ENCODE measurements around the gene IGSF6. TPM values are rescaled to one million over a fixed set of nuclear protein-coding genes. Genes with fewer than 3 reads are reported as not detected.

The IGSF6 gene
- total and polyA plus RNA-seq, 2 of the 13 experiments (the other 11 are each of a cell fraction or from before 2014, with no cell fraction given), result not detected

GRCh38 chr16:21599122-21600030, 53.0 kb downstream of the IGSF6 start, which contains the start of gene METTL9 (continued):
- TF ChIP-seq EEA1 (CRISPR knock-in tag; IDR thresholded peaks at IDR 0.05; ENCODE audit: borderline replicate concordance), result peak; percentile 86
- TF ChIP-seq PAF1 (CRISPR knock-in tag; IDR thresholded peaks at IDR 0.05), result no peak
- TF ChIP-seq SP140L (CRISPR knock-in tag; IDR thresholded peaks at IDR 0.05; ENCODE audit: borderline replicate concordance), result peak; percentile 98; the same call in 1 of the 2 replicates
- TF ChIP-seq MXD1 (CRISPR knock-in tag; IDR thresholded peaks at IDR 0.05), result peak; percentile 91
- TF ChIP-seq, protein P1, sequence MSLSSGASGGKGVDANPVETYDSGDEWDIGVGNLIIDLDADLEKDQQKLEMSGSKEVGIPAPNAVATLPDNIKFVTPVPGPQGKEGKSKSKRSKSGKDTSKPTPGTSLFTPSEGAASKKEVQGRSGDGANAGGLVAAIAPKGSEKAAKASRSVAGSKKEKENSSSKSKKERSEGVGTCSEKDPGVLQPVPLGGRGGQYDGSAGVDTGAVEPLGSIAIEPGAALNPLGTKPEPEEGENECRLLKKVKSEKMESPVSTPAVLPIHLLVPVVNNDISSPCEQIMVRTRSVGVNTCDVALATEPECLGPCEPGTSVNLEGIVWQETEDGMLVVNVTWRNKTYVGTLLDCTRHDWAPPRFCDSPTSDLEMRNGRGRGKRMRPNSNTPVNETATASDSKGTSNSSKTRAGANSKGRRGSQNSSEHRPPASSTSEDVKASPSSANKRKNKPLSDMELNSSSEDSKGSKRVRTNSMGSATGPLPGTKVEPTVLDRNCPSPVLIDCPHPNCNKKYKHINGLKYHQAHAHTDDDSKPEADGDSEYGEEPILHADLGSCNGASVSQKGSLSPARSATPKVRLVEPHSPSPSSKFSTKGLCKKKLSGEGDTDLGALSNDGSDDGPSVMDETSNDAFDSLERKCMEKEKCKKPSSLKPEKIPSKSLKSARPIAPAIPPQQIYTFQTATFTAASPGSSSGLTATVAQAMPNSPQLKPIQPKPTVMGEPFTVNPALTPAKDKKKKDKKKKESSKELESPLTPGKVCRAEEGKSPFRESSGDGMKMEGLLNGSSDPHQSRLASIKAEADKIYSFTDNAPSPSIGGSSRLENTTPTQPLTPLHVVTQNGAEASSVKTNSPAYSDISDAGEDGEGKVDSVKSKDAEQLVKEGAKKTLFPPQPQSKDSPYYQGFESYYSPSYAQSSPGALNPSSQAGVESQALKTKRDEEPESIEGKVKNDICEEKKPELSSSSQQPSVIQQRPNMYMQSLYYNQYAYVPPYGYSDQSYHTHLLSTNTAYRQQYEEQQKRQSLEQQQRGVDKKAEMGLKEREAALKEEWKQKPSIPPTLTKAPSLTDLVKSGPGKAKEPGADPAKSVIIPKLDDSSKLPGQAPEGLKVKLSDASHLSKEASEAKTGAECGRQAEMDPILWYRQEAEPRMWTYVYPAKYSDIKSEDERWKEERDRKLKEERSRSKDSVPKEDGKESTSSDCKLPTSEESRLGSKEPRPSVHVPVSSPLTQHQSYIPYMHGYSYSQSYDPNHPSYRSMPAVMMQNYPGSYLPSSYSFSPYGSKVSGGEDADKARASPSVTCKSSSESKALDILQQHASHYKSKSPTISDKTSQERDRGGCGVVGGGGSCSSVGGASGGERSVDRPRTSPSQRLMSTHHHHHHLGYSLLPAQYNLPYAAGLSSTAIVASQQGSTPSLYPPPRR (CRISPR knock-in tag; IDR thresholded peaks at IDR 0.05; ENCODE audit: borderline replicate concordance), result peak; percentile 94
- TF ChIP-seq ZNF747 (CRISPR knock-in tag; IDR thresholded peaks at IDR 0.05; ENCODE audit: borderline replicate concordance), result peak; percentile 99
- peak; percentile 94 for TF ChIP-seq HNRNPLL (IDR thresholded peaks at IDR 0.05; ENCODE audit: low read depth, low read length, poor library complexity, severe bottlenecking)
- TF ChIP-seq ZNF879 (CRISPR knock-in tag; IDR thresholded peaks at IDR 0.05), result no peak
- peak; percentile 63; the same call in 1 of the 2 replicates for TF ChIP-seq DPF2 (CRISPR knock-in tag; IDR thresholded peaks at IDR 0.05; ENCODE audit: borderline replicate concordance, low read depth)
- TF ChIP-seq MEIS2 (CRISPR knock-in tag; IDR thresholded peaks at IDR 0.05), result peak; percentile 82; the same call in 1 of the 2 replicates
- TF ChIP-seq SMAD1 (CRISPR knock-in tag; IDR thresholded peaks at IDR 0.05; ENCODE audit: borderline replicate concordance, low read depth), result peak; percentile 92; the same call in 1 of the 2 replicates
- peak; percentile 82; the same call in 1 of the 2 replicates for TF ChIP-seq ZNF121 (CRISPR knock-in tag; IDR thresholded peaks at IDR 0.05)
- TF ChIP-seq GMEB1 (CRISPR knock-in tag; IDR thresholded peaks at IDR 0.05; ENCODE audit: borderline replicate concordance), result peak; percentile 95
- TF ChIP-seq RFX1 (IDR thresholded peaks at IDR 0.05), result no peak
- peak; percentile 79 for TF ChIP-seq HNF4G (IDR thresholded peaks at IDR 0.05; ENCODE audit: borderline replicate concordance, low read depth, low read length)
- peak; percentile 86; the same call in 1 of the 2 replicates for TF ChIP-seq HNF4G (CRISPR knock-in tag; IDR thresholded peaks at IDR 0.05; ENCODE audit: borderline replicate concordance, low read depth)
- 0 out of 2 replicates have a peak, but pooled peaks have one; percentile 64 for TF ChIP-seq ZFP41 (CRISPR knock-in tag; IDR thresholded peaks at IDR 0.05; ENCODE audit: borderline replicate concordance)
- TF ChIP-seq FLYWCH1 (CRISPR knock-in tag; IDR thresholded peaks at IDR 0.05), result 0 out of 2 replicates have a peak, but pooled peaks have one; percentile 90
- peak; percentile 95 for TF ChIP-seq ZNF678 (CRISPR knock-in tag; IDR thresholded peaks at IDR 0.05)
- no peak for TF ChIP-seq NBN (conservative IDR thresholded peaks at IDR 0.05)
- TF ChIP-seq FOXK1 (CRISPR knock-in tag; IDR thresholded peaks at IDR 0.05; ENCODE audit: borderline replicate concordance, low read depth), result peak; percentile 97
- TF ChIP-seq BRD4 (CRISPR knock-in tag; IDR thresholded peaks at IDR 0.05), result peak; percentile 95
- TF ChIP-seq FOXO1 (CRISPR knock-in tag; IDR thresholded peaks at IDR 0.05), result peak; percentile 93
